ENCODE measurements around the gene ZNF469. TPM values are rescaled to one million over a fixed set of nuclear protein-coding genes. Genes with fewer than 3 reads are reported as not detected.
"Not testable (repeated sequence)": the region's sequence is repeated elsewhere in the genome, so short reads cannot be mapped to it uniquely, and the experiment has no call there.

Gene ZNF469
- total RNA-seq, 1 donor from 2014 or later = 1.5 TPM

- H3K4me3 Mint-ChIP-seq = no peak overlapping the region
- no peaks in the 10 kb centered on the region for H3K36me3 Mint-ChIP-seq
- TF ChIP-seq CTCF (conservative IDR thresholded peaks at IDR 0.05) = no peak
- no peak overlapping the region for H3K27ac Mint-ChIP-seq
- H3K4me1 Mint-ChIP-seq (ENCODE audit: unreplicated experiment) = no peaks in the 10 kb centered on the region
- no peak for DNase-seq (ENCODE audit: extremely low spot score, unreplicated experiment)
- peaks cover 23% of the 10 kb centered on the region for H3K27me3 Mint-ChIP-seq
- H3K9me3 Mint-ChIP-seq = no peaks in the 10 kb centered on the region
These were observed 23.8 kb upstream of the ZNF469 start for GRCh38 chr16:88359008-88359407.

GRCh38 chr16:88360401-88360800 is 22.4 kb upstream of the ZNF469 start:
- not testable (repeated sequence) for H3K4me1 Mint-ChIP-seq (ENCODE audit: unreplicated experiment); H3K27ac Mint-ChIP-seq; H3K4me3 Mint-ChIP-seq; H3K36me3 Mint-ChIP-seq; DNase-seq (ENCODE audit: extremely low spot score, unreplicated experiment); H3K9me3 Mint-ChIP-seq
- peaks cover 24% of the 10 kb centered on the region for H3K27me3 Mint-ChIP-seq

DNA sequence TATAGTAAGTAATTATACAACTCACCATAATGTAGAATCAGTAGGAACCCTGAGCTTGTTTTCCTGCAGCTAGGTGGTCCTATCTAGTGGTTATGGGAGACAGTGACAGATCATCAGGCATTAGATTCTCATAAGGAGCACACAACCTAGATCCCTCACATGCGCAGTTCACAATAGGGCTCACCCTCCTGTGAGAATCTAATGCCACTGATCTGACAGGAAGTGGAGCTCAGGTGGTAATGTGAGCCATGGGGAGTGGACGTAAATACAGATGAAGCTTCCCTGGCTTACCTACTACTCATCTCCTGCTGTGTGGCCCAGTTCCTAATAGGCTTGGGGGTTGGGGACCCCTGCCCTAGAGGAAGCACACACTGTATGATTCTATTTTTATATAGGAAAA is 21.8 kb upstream of the ZNF469 start:
- no peak for TF ChIP-seq CTCF (conservative IDR thresholded peaks at IDR 0.05)

GRCh38 chr16:88361775-88362174 is 21.0 kb upstream of the ZNF469 start:
- Mint-ChIP-seq H3K27me3 (peaks cover 24% of the 10 kb centered on the region), H3K36me3 (no peaks in the 10 kb centered on the region), H3K27ac (no peak overlapping the region), H3K4me3 (no peak overlapping the region), H3K4me1 (ENCODE audit: unreplicated experiment) (no peaks in the 10 kb centered on the region), H3K9me3 (no peaks in the 10 kb centered on the region)
- DNase-seq (ENCODE audit: extremely low spot score, unreplicated experiment) = no peak
- TF ChIP-seq CTCF (conservative IDR thresholded peaks at IDR 0.05) = no peak

More for the DNA sequence above, 21.8 kb upstream of the ZNF469 start:
- Mint-ChIP-seq H3K27me3 (peaks cover 24% of the 10 kb centered on the region), H3K9me3 (no peaks in the 10 kb centered on the region), H3K4me1 (ENCODE audit: unreplicated experiment) (no peaks in the 10 kb centered on the region), H3K27ac (no peak overlapping the region), H3K4me3 (no peak overlapping the region), H3K36me3 (no peaks in the 10 kb centered on the region)
- DNase-seq (ENCODE audit: extremely low spot score, unreplicated experiment) = no peak

DNA sequence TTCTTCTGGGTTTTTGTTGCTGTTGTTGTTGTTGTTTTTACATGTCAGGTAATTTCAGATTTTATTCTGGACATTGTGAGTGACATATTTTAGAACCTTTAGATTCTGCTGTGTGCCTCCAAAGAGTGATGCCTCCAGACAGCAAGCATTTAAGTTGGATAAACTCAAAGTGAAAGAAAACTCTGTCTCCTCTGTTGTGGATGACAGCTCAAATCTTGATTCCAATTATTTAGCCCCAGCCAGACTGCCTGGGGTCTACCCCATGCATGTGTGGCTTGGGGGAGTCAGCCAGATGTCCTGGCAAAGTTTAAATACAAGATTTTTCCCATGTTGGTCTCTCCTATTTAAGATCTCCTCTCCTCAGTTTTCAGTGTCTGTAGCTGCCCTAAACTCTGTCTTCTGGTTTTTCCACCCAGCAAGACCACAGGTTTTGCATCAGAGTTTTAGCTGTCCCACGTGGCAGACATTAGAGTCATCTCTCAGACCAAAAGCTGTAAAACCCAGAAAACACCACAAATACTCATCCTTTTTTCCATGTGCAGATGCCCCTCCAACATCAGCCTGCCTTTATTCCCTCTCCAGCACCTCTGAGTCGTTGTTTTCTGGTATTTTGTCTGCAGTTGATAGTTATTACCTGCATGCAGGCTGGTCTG is 19.4 kb upstream of the ZNF469 start:
- TF ChIP-seq CTCF (conservative IDR thresholded peaks at IDR 0.05) = no peak
- H3K27ac Mint-ChIP-seq = no peak overlapping the region
- H3K4me1 Mint-ChIP-seq (ENCODE audit: unreplicated experiment) = no peaks in the 10 kb centered on the region
- H3K9me3 Mint-ChIP-seq = no peaks in the 10 kb centered on the region
- no peaks in the 10 kb centered on the region for H3K36me3 Mint-ChIP-seq
- peaks cover 24% of the 10 kb centered on the region for H3K27me3 Mint-ChIP-seq
- no peak overlapping the region for H3K4me3 Mint-ChIP-seq
- DNase-seq (ENCODE audit: extremely low spot score, unreplicated experiment) = no peak

GRCh38 chr16:88365244-88365865 is 17.4 kb upstream of the ZNF469 start:
- no peaks in the 10 kb centered on the region for H3K4me1 Mint-ChIP-seq (ENCODE audit: unreplicated experiment)

More at GRCh38 chr16:88365244-88365865, 17.4 kb upstream of the ZNF469 start:
- TF ChIP-seq CTCF (conservative IDR thresholded peaks at IDR 0.05) = no peak
- peaks cover 17% of the 10 kb centered on the region for H3K27me3 Mint-ChIP-seq
- H3K27ac Mint-ChIP-seq = no peak overlapping the region
- H3K9me3 Mint-ChIP-seq = no peaks in the 10 kb centered on the region
- no peak for DNase-seq (ENCODE audit: extremely low spot score, unreplicated experiment)
- H3K4me3 Mint-ChIP-seq = no peak overlapping the region
- H3K36me3 Mint-ChIP-seq = no peaks in the 10 kb centered on the region
